Stimulated activated memory B cell treated with anti-CD40 and anti-IgM and Interleukin-4, amounts not matched to agents 10 μg/mL and 1 μg/mL and 100 μg/mL, for 72 hours (primary cell): ENCODE measurements around the gene SPRY1.

ENCODE experiments used
- ATAC-seq: fragments of 150-1000 bp; cut with Tn5 transposase; 2 replicates; pipeline ENCODE4 v1.10.0; 2021
- H3K27ac Mint-ChIP-seq: one replicate; pipeline ENCODE4 v1.8.0; 2022; ENCODE audit warnings: mild to moderate bottlenecking, mixed read lengths
- H3K27me3 Mint-ChIP-seq: one replicate; pipeline ENCODE4 v1.8.0; 2022; ENCODE audit warnings: mixed read lengths
- H3K36me3 Mint-ChIP-seq: one replicate; pipeline ENCODE4 v1.8.0; 2022; ENCODE audit warnings: mixed read lengths
- H3K4me1 Mint-ChIP-seq: one replicate; pipeline ENCODE4 v1.8.0; 2022; ENCODE audit warnings: mixed read lengths
- H3K4me3 Mint-ChIP-seq: one replicate; pipeline ENCODE4 v1.8.0; 2022; ENCODE audit warnings: mild to moderate bottlenecking, moderate library complexity, mixed read lengths
- H3K9me3 Mint-ChIP-seq: one replicate; pipeline ENCODE4 v1.8.0; 2022; ENCODE audit warnings: mixed read lengths

SPRY1 gene

GRCh38 chr4:123362103-123362502 is 34.5 kb upstream of the SPRY1 start:
- H3K9me3 Mint-ChIP-seq: no peaks in the 10 kb centered on the region
- H3K27ac Mint-ChIP-seq: no peak overlapping the region
- peaks cover 7% of the 10 kb centered on the region for H3K27me3 Mint-ChIP-seq
- no peaks in the 10 kb centered on the region for H3K36me3 Mint-ChIP-seq
- no peak overlapping the region for H3K4me3 Mint-ChIP-seq
- ATAC-seq: no peak
- H3K4me1 Mint-ChIP-seq: peaks cover 17% of the 10 kb centered on the region

GRCh38 chr4:123363729-123364128 is 32.9 kb upstream of the SPRY1 start:
- Mint-ChIP-seq H3K4me1 (peaks cover 17% of the 10 kb centered on the region), H3K9me3 (no peaks in the 10 kb centered on the region), H3K36me3 (no peaks in the 10 kb centered on the region), H3K27me3 (no peaks in the 10 kb centered on the region), H3K4me3 (no peak overlapping the region), H3K27ac (no peak overlapping the region)
- ATAC-seq: peak; percentile 86

DNA sequence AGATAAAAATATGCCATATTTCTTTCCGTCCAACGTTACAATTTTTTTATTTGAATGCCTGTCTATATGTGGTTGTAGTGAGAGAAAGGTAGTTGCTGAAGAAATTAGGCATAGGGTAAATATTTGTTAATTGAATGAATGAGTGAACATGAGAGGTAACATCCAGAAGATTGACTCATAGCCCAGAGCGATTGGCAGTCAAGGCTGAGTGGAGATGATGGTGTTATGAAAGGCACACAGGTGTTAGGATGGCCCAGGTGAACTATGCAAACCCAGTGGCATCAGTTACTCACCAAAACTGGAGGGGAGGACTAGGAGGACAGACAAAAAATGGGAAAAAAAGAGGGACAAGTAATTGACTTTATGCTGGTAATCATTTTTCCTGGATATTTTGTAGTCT is 31.7 kb upstream of the SPRY1 start:
- H3K4me3 Mint-ChIP-seq: no peak overlapping the region

GRCh38 chr4:123365412-123365811 is 31.2 kb upstream of the SPRY1 start:
- H3K4me1 Mint-ChIP-seq: peaks cover 17% of the 10 kb centered on the region
- ATAC-seq: no peak
- H3K36me3 Mint-ChIP-seq: no peaks in the 10 kb centered on the region
- no peaks in the 10 kb centered on the region for H3K27me3 Mint-ChIP-seq
- no peak overlapping the region for H3K4me3 Mint-ChIP-seq
- no peaks in the 10 kb centered on the region for H3K9me3 Mint-ChIP-seq
- no peak overlapping the region for H3K27ac Mint-ChIP-seq

More for the DNA sequence above, 31.7 kb upstream of the SPRY1 start:
- Mint-ChIP-seq H3K36me3 (no peaks in the 10 kb centered on the region), H3K27me3 (no peaks in the 10 kb centered on the region), H3K4me1 (peaks cover 17% of the 10 kb centered on the region), H3K9me3 (no peaks in the 10 kb centered on the region), H3K27ac (no peak overlapping the region)
- ATAC-seq: no peak

GRCh38 chr4:123366144-123366748 is 30.3 kb upstream of the SPRY1 start:
- ATAC-seq: no peak
- no peaks in the 10 kb centered on the region for H3K9me3 Mint-ChIP-seq
- H3K4me3 Mint-ChIP-seq: no peak overlapping the region
- no peaks in the 10 kb centered on the region for H3K36me3 Mint-ChIP-seq
- no peaks in the 10 kb centered on the region for H3K27me3 Mint-ChIP-seq
- H3K27ac Mint-ChIP-seq: no peak overlapping the region
- peaks cover 17% of the 10 kb centered on the region for H3K4me1 Mint-ChIP-seq

DNA sequence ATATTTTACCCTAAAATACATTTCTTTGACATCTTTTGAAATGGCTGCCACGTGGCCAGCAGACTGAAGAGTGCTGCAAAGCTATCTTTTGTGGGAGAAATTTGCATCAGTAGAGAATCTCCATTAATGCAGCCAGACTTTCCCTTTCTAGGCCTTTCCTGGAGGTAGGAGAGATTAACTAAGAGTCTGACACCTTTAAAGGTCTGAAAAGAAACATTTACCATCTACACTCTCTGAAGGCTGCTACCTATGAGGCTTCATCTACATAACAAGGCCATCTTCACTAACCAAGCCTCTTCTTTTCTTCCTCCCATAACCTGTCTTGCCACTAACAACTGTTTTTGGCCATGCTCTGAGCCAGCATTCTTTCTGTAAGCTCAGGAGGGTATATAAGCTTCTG is 17.8 kb upstream of the SPRY1 start:
- H3K4me3 Mint-ChIP-seq: no peak overlapping the region
- no peaks in the 10 kb centered on the region for H3K4me1 Mint-ChIP-seq
- peaks cover 4% of the 10 kb centered on the region for H3K9me3 Mint-ChIP-seq
- H3K36me3 Mint-ChIP-seq: no peaks in the 10 kb centered on the region
- H3K27me3 Mint-ChIP-seq: peaks cover 44% of the 10 kb centered on the region
- H3K27ac Mint-ChIP-seq: no peak overlapping the region
- no peak for ATAC-seq

- ATAC-seq: no peak
- H3K36me3 Mint-ChIP-seq: no peaks in the 10 kb centered on the region
- no peak overlapping the region for H3K4me3 Mint-ChIP-seq
- H3K9me3 Mint-ChIP-seq: peaks cover 4% of the 10 kb centered on the region
- H3K27me3 Mint-ChIP-seq: peaks cover 44% of the 10 kb centered on the region
- no peak overlapping the region for H3K27ac Mint-ChIP-seq
- H3K4me1 Mint-ChIP-seq: no peaks in the 10 kb centered on the region
These were observed 17.2 kb upstream of the SPRY1 start for GRCh38 chr4:123379392-123379791.

GRCh38 chr4:123380728-123381716 is 15.6 kb upstream of the SPRY1 start:
- peaks cover 42% of the 10 kb centered on the region for H3K27me3 Mint-ChIP-seq
- H3K4me3 Mint-ChIP-seq: no peak overlapping the region
- no peaks in the 10 kb centered on the region for H3K9me3 Mint-ChIP-seq
- no peaks in the 10 kb centered on the region for H3K36me3 Mint-ChIP-seq
- ATAC-seq: no peak
- H3K4me1 Mint-ChIP-seq: no peaks in the 10 kb centered on the region
- H3K27ac Mint-ChIP-seq: no peak overlapping the region

GRCh38 chr4:123381996-123382395 is 14.6 kb upstream of the SPRY1 start:
- no peaks in the 10 kb centered on the region for H3K4me1 Mint-ChIP-seq
- H3K4me3 Mint-ChIP-seq: no peak overlapping the region
- ATAC-seq: no peak
- H3K27ac Mint-ChIP-seq: no peak overlapping the region
- H3K36me3 Mint-ChIP-seq: no peaks in the 10 kb centered on the region
- no peaks in the 10 kb centered on the region for H3K9me3 Mint-ChIP-seq
- peaks cover 34% of the 10 kb centered on the region for H3K27me3 Mint-ChIP-seq

GRCh38 chr4:123383566-123383965 is 13.0 kb upstream of the SPRY1 start:
- H3K27me3 Mint-ChIP-seq: peaks cover 28% of the 10 kb centered on the region
- no peak overlapping the region for H3K27ac Mint-ChIP-seq
- no peaks in the 10 kb centered on the region for H3K36me3 Mint-ChIP-seq
- no peaks in the 10 kb centered on the region for H3K9me3 Mint-ChIP-seq
- no peaks in the 10 kb centered on the region for H3K4me1 Mint-ChIP-seq
- H3K4me3 Mint-ChIP-seq: no peak overlapping the region
- ATAC-seq: no peak

GRCh38 chr4:123386609-123387008 is 10.0 kb upstream of the SPRY1 start:
- H3K27ac Mint-ChIP-seq: no peak overlapping the region
- no peaks in the 10 kb centered on the region for H3K36me3 Mint-ChIP-seq
- no peak overlapping the region for H3K4me3 Mint-ChIP-seq
- H3K4me1 Mint-ChIP-seq: no peaks in the 10 kb centered on the region
- ATAC-seq: no peak
- H3K9me3 Mint-ChIP-seq: no peaks in the 10 kb centered on the region
- peaks cover 8% of the 10 kb centered on the region for H3K27me3 Mint-ChIP-seq

DNA sequence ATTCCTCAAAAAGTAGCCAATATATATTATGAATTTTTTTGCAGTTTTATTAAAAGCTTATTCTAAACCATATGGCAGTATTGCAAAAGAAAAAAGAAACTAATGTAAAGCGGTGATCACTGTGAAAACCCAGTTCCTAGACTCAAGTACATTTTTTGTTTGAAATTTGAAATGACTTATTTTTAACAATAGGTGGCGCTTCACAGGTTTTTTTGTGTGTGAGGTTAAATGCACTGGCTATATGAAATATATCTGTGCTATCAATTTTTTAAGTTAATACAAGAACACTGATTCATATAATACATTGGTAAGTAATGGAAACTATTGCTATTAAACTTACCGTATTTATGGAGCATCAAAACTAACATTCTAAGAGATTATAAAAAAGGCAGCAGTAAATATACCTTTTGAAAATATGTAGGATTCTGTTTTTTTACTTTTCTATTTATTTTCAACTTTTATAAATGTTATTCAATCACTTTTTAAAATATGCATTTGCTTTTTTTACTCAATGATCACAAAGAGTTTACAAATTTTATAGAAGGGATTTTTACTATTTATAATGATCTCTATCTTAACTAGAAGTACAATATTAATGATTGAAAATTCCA is 5.6 kb upstream of the SPRY1 start:
- ATAC-seq: no peak
- Mint-ChIP-seq H3K4me3 (no peak overlapping the region), H3K27me3 (no peaks in the 10 kb centered on the region), H3K4me1 (no peaks in the 10 kb centered on the region), H3K27ac (no peak overlapping the region), H3K9me3 (no peaks in the 10 kb centered on the region), H3K36me3 (no peaks in the 10 kb centered on the region)

DNA sequence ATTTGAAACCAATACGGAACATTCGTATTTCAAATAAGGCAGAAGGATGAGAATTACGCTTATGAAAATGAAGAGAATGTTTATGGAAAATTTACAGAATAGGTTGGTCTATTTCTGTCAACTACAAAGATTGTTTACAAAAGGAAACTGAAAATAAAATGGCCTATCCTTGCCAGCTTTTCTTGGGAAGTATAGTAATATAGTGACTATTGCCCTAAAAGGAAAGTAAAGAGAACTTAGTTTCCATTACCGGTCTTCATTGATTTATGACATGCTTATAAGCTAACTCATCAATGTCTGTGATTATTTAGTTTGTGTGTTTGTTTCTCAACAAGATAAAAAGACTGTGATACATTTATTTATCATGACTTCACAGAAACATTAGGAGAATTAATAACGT is 2.9 kb upstream of the SPRY1 start:
- Mint-ChIP-seq H3K9me3 (no peaks in the 10 kb centered on the region), H3K27ac (no peak overlapping the region), H3K27me3 (no peaks in the 10 kb centered on the region), H3K4me3 (no peak overlapping the region), H3K36me3 (no peaks in the 10 kb centered on the region), H3K4me1 (peaks cover 16% of the 10 kb centered on the region)
- ATAC-seq: no peak

- Mint-ChIP-seq H3K27me3 (peaks cover 27% of the 10 kb centered on the region), H3K27ac (peak overlapping the region; percentile 74), H3K9me3 (no peaks in the 10 kb centered on the region), H3K36me3 (no peaks in the 10 kb centered on the region), H3K4me1 (peaks cover 31% of the 10 kb centered on the region), H3K4me3 (peak overlapping the region; percentile 75)
- peak; percentile 13 for ATAC-seq
These were observed 810 bp downstream of the SPRY1 start for GRCh38 chr4:123397144-123398065.
